Stimulated activated CD4-positive, alpha-beta T cell treated with anti-CD3 and anti-CD28 coated beads, Interleukin-2, amount 100 ng/mL, for 4 hours (primary cell): ENCODE measurements around the gene TBC1D24.
A peak's percentile ranks its signal among the peaks of the same experiment; 100 is the strongest.
"Not testable (repeated sequence)": the region's sequence is repeated elsewhere in the genome, so short reads cannot be mapped to it uniquely, and the experiment has no call there.

Source experiments
- DNase-seq: peaks from one replicate; pipeline ENCODE4 v3.0.0-alpha.2; 2020; ENCODE audit warnings: low read depth

TBC1D24 gene

GRCh38 chr16:2532494-2533141 lies 57.7 kb downstream of the TBC1D24 start:
- DNase-seq = no peak

GRCh38 chr16:2533142-2533755 lies 58.3 kb downstream of the TBC1D24 start:
- not testable (repeated sequence) for DNase-seq

GRCh38 chr16:2533912-2534311 lies 59.0 kb downstream of the TBC1D24 start:
- DNase-seq = no peak

- not testable (repeated sequence) for DNase-seq
These were observed 59.4 kb downstream of the TBC1D24 start for GRCh38 chr16:2534335-2534734.

GRCh38 chr16:2535625-2536013 lies 60.7 kb downstream of the TBC1D24 start:
- DNase-seq = no peak

GRCh38 chr16:2537451-2538379 lies 62.8 kb downstream of the TBC1D24 start, which contains the start of gene PDPK1:
Gene PDPK1, plus strand, starts transcription at chr16:2538021. Its CDS starts 92 bp downstream, at chr16:2538113.
- DNase-seq = peak; percentile 94

- DNase-seq = not testable (repeated sequence)
These were observed 64.4 kb downstream of the TBC1D24 start for GRCh38 chr16:2539192-2539844.

GRCh38 chr16:2539845-2540458 lies 65.0 kb downstream of the TBC1D24 start:
- DNase-seq = not testable (repeated sequence)

GRCh38 chr16:2540912-2541311 lies 66.0 kb downstream of the TBC1D24 start:
- not testable (repeated sequence) for DNase-seq

GRCh38 chr16:2541409-2541808 lies 66.5 kb downstream of the TBC1D24 start:
- not testable (repeated sequence) for DNase-seq

- DNase-seq = not testable (repeated sequence)
These were observed 68.8 kb downstream of the TBC1D24 start for GRCh38 chr16:2543771-2544170.

- DNase-seq = not testable (repeated sequence)
These were observed 75.5 kb downstream of the TBC1D24 start for GRCh38 chr16:2550283-2550878.

- DNase-seq = not testable (repeated sequence)
These were observed 76.5 kb downstream of the TBC1D24 start for GRCh38 chr16:2551420-2551889.

- DNase-seq = not testable (repeated sequence)
These were observed 79.9 kb downstream of the TBC1D24 start for GRCh38 chr16:2554709-2555425.
